IPS-11a (cell line): Measurements from ENCODE around the gene INPP5A.
"Not testable (repeated sequence)": the region's sequence is repeated elsewhere in the genome, so short reads cannot be mapped to it uniquely, and the experiment has no call there.

ENCODE experiments used
- H3K4me3 ChIP-seq: one replicate; pipeline ENCODE4 v1.5.1; 2013; ENCODE audit warnings: low read depth, low read length, control low read depth

Gene INPP5A

DNA sequence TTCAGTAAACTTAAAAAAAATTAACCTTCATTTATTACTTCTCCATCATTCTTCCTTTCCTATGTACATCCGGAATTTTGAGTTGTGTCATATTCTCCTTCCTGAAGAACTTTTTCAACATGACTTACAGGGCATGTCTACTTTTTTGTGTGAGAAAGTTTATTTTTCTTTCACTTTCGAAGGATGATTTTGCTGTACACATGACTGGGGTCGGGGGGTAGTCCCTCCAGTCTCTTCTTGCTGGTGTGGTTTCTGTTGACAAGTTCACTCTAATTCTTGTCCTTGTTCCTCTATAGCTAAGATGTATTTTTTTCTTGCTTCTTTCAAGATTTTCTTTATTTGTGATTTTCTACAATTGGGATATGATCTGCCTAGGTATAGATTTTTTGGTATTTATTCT, 55.8 kb downstream of the INPP5A start:
- H3K4me3 ChIP-seq = no peak overlapping the region

DNA sequence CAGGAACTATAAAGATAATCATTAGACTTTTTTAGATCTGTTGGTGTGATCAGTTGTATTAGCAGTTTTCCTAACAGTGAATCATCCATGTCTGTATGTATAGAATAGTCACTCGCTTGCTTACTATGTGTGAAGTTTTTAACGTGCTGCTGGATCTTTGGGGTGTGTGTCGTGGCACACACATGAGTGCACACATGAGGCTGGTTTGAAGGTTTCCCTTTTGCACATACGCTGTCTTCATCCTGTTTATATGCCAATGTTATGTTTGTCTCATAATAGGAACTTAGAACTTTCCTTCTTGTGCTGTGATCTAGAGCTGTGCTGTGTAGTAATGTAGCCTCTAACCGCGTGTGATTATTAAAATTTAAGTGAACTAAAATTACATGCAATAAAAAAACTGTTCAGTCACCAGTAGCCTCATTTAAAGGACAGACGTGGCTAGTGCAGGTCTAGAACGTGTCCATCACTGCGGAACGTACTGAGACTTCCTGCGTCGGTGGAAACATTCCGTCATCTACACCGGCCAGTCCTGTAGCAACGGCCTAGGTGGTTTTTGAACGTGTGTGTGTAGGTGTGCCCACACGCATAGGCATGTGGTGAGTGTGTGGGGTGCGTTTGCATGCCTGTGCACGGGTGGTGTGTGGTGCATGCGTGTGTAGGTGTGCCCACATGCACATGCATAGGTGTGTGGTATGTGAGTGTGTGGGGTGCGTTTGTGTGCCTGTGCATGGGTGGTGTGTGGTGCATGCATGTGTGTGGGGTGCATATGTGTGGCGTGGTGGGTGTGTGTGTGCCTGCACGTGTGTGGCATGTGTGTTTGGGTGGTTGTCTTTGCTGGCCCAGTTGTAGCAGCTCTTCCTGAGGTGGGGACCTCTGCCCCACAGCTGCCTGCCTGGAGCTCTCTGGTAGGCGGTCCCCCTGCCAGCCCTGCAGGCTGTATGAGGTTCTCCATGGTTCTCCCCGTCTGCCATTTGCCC, 56.6 kb downstream of the INPP5A start:
- no peak overlapping the region for H3K4me3 ChIP-seq

DNA sequence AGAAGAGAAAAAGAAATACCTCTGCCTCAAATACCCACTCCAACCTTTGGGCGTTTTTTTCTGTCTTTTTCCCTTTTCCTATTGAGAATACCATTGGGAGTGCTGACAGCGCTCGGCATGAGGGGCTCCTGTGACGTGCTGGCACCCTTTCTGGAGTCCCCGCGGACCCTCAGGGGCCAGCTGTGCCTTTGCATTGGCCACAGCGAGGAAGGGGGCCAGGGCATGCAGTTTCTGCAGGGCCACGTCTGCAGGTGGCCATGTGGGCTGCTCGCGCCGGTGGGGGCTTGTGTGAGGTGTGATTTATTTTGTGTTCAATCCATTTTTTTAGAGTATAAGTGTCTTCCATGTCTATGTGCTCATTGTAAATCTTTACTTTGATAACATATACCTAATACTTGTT, 57.4 kb downstream of the INPP5A start:
- H3K4me3 ChIP-seq = no peak overlapping the region

DNA sequence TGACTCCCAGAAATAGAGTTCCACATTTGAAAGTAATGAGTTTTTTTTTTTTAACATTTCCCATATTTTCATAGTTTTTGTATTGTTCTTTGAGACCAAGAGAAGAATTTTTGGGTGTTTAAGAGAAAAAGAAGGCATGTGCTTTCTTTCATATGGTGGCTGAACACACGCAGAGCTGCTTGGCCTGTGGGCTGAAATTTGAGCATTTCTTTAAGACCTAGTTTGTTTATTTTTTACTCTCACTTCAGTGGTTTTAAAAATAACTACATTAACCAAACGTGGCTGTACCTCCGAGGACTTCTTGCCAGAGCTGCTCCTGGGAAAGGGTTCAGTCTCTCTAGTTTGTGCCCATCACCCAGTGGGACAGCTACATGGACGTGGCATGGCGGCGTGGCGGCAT, 58.3 kb downstream of the INPP5A start:
- no peak overlapping the region for H3K4me3 ChIP-seq

DNA sequence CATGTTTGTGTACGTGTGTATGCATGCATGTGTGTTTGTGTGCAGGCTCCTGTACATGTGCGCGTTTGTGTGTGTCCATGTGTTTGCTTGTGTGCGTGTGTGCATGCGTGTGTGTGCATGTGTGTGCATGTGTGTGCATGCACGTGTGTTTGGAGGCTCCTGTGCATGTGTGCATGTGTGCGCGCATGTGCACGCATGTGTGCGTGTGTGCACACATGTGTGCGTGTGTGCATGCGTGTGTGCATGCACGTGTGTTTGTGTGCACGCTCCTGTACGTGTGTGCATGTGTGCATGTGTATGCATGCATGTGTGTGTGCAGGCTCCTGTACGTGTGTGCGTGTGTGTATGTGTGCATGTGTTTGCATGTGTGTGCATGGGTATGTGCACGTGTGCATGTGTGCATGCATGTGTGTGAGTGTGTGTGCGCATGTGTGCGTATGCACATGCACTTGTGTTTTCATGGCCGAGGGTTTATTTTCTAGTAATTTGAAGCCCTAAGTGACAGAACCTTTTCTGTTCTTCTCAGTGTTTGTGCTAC, 59.2 kb downstream of the INPP5A start:
- H3K4me3 ChIP-seq = no peak overlapping the region

DNA sequence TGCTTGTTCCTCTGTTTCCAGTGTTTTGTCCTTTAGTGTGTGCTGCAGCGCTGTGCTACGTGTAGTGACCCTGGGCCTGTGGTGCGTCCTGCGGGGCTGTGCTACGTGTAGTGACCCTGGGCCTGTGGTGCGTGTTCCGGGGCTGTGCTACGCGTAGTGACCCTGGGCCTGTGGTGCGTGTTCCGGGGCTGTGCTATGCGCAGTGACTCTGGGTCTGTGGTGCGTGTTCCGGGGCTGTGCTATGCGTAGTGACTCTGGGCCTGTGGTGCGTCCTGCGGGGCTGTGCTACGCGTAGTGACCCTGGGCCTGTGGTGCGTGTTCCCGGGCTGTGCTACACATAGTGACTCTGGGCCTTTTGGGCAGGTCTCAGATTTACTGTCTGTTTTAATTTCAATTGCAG, 60.1 kb downstream of the INPP5A start:
- no peak overlapping the region for H3K4me3 ChIP-seq

DNA sequence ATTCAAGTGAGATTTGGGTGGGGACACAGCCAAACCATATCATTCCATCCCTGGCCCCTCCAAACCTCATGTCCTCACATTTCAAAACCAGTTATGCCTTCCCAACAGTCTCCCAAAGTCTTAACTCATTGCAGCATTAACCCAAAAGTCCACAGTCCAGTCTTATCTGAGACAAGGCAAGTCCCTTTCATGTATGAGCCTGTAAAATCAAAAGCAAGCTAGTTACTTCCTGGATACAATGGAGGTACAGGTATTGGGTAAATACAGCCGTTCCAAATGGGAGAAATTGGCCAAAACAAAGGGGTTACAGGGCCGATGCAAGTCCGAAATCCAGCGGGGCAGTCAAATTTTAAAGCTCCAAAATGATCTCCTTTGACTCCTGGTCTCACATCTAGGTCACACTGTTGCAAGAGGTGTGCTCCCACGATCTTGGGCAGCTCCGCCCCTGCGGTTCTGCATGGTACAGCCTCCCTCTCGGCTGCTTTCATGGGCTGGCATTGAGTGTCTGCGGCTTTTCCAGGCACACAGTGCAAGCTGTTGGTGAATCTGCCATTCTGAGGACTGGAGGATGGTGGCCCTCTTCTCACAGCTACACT, 61.5 kb downstream of the INPP5A start:
- H3K4me3 ChIP-seq = not testable (repeated sequence)

DNA sequence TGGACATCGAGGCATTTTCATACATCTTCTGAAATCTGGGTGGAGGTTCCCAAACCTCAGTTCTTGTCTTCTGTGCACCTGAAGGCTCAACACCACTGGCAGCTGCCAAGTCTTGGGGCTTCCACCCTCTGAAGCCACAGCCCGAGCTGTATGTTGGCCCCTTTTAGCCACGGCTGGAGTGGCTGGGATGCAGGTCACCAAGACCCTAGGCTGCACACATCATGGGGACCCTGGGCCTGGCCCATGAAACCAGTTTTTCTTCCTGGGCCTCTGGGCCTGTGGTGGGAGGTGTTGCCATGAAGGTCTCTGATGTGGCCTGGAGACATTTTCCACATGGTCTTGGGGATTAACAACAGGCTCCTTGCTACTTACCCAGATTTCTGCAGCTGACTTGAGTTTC, 62.1 kb downstream of the INPP5A start:
- H3K4me3 ChIP-seq = no peak overlapping the region

DNA sequence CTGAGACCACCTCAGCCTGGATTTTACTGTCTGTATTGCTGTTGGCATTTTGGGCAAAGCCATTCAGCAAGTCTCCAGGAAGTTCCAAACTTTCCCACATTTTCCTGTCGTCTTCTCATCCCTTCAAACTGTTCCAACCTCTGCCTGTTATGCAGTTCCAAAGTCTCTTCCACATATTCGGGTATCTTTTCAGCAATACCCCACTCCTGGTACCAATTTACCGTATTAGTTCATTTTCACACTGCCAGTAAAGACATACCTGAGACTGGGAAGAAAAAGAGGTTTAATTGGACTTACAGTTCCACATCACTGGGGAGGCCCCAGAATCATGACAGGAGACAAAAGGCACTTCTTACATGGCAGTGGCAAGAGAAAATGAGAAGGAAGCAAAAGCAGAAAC, 62.8 kb downstream of the INPP5A start:
- no peak overlapping the region for H3K4me3 ChIP-seq

DNA sequence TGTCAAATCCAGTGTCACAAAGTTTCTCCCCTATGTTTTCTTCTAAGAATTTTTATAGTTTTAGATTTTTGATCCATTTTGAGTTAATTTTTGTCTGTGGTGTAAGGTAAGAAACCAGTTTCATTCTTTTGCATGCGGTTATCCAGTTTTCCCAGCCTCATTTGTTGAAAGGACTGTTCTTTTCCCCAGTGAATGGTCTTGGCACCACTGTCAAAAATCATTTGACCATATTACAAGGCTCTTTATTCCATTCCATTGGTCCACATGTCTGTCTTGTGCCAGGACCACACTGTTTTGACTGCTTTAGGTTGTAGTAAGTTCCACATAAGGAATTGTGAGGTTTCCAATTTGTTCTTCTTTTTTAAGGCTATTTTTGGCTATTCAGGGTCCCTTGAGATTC, 64.0 kb downstream of the INPP5A start:
- no peak overlapping the region for H3K4me3 ChIP-seq

DNA sequence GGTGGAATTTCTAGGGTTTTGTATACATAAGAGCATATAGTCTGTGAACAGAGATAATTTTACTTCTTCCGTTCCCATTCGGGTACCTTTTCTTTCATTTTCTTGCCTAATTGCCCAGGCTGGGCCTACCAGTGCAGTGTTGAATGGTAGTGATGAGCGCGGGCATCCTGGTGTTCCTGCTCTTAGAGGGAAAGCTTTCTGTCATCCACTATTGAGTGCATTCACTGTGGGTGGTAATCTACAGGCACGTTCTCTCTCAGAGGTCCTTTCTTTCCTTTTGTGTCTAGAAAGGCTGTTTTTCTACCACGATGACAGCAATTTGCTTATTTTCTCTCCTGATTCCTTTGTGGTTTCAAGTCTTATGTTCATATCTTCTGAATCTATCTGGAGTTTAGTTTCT, 65.0 kb downstream of the INPP5A start:
- no peak overlapping the region for H3K4me3 ChIP-seq

DNA sequence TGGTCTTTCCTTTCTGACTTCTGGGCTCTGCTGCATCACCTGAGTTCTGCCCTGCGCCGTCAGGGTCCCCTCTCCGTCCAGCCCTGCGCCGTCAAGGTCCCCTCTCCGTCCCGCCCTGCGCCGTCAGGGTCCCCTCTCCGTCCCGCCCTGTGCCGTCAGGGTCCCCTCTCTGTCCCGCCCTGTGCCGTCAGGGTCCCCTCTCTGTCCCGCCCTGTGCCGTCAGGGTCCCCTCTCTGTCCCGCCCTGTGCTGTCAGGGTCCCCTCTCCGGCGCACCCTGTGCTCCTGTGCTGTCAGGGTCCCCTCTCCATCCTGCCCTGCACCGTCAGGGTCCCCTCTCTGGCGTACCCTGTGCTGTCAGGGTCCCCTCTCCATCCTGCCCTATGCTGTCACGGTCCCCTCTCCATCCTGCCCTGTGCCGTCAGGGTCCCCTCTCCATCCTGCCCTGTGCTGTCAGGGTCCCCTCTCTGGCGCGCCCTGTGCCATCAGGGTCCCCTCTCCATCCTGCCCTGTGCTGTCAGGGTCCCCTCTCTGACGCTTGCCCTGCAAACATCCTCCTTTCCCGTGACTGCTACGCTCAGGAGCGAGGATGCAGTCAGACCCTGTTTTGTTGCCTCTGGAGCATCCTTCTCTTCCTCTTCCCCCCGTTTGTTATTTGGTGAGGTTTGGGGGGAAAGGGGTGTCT, 66.4 kb downstream of the INPP5A start:
- no peak overlapping the region for H3K4me3 ChIP-seq

DNA sequence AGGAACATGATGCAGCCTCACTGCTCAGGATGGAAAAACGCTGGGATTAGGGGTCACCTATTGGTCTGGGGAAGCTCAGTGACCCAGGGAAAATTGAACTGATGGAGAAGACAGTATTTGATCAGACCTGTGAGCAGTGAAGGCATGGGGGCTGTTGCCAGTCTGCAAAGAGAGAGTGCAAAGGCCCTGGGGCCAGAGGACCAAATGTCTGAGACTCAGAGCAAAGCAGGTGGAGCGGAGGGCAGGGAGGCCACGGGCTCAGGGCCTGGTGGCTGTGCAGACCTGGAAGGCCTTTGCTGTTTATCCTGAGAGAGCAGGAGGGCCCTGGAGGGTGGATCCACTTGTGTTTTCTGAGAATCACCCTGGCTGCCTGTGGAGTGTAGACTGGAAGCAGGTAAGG, 67.1 kb downstream of the INPP5A start:
- H3K4me3 ChIP-seq = no peak overlapping the region

DNA sequence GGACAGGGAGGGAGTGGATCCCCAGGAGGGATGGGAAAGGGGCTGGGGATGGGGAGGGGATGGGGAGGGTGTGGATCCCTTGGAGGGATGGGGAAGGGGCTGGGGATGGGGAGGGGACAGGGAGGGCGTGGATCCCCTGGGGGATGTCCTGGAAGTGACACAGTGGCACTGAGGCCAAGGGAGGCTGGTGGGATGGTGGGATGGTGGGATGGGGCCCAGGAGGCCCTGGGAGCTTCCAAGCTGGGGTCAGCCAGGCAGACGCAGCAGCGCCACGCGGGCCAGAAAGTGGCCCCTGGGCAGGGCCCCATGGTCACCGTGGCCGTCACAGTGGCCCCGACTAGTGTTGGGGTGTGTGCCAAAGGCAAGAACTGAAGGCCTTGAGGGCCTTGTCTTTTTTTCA, 67.8 kb downstream of the INPP5A start:
- no peak overlapping the region for H3K4me3 ChIP-seq

DNA sequence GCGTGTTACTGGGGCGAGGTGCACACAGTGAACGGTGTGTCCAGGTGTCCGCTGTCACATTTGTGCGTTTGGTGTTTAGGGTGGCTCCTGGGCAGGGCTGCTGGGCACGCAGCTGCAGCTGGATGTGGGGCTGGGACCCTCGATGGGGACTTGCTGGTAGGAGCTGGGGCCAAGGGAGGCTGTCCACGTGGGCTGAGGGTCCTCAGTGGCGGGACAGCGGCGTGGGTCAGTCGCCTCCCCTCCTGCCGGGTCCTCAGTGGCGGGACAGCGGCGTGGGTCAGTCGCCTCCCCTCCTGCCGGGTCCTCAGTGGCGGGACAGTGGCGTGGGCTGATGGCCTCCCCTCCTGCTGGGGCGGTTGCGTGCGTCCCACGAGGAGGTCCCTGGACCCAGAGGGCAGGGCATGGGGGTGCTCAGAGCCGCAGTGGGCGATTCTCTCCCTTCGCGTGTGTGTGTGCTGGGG, 68.5 kb downstream of the INPP5A start:
- H3K4me3 ChIP-seq = no peak overlapping the region

DNA sequence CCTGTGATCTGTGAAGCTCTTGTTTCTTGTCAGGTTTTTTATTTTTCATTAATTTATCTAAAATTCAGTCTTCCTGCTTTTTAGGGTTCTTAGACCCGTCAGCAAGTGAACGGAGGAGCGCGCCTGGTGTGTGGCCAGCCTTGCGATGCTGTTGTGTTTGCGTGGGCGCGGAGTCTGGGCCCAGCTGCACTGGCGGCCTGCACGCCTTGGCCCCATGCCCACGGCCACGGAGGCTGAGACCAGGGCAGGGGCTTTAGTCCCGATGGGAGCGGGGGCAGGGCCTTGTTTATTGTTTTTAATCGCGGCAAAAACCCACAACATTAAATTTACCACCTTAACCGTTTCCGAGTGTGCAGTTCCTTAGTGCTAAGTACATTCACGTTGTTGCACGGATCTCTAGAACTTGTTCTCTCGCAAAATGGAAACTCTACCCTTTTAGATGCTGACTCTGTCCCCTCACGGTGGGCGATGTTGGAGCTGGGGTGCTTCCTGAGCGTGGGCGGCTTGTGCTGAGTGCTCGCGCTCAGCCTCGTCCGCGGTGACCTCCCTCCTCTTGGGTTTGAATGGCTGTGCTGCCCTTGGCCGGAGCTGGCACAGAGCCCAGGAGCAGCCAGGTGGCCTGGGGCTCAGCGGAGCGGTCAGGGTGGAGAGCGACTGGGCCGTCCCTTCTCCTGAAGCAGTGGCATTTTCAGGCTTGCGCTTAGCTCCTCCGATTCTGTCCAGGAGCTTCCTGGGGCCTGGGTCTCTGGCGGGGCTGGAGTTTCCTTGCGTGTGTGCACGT, 69.1 kb downstream of the INPP5A start:
- no peak overlapping the region for H3K4me3 ChIP-seq

DNA sequence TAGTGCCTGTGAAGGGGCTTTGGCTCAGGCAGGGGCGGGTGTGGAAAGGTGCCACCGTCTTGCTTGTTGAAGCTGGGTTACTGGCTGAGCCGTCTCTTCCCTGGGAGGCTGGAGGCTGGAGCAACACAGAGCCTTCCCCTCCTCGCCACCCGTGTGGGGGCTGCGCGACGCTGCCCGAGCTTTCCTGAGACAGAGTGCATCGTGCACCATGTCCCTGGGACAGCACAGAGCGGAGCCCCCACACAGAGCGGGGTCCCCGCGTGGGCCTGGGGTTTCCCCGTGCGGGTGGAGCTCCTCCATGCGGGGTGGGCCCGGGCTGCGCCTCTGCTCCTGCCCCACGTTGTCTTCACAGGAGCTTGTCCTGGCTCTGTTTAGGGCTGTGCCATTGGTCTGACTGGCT, 69.9 kb downstream of the INPP5A start:
- no peak overlapping the region for H3K4me3 ChIP-seq

DNA sequence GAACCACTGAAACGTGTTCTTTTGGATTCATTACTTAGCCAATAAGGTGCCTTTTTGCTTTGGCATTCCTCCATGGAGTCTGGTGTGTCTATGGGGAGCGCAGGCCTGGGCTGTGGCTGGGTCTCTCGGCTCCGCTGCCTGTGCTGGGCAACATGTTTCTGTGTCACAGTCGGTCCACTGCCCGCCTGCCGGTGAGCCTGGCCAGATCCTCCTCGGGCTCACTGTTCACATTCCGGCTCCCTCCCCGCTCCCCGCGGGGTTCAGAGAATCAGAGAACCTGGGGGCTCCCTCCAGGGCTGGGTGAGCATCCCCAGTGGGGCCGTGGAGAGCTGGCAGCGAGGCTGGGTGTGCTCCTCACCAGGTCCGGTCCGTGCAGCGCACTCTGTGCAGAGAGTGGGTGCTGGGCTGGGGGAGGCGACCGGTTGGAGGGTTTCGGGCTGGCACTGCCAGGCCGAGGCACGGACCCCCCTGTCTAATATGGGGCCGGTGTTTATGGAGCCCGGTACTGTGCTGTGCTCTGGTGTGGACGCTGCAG, 70.4 kb downstream of the INPP5A start:
- H3K4me3 ChIP-seq = no peak overlapping the region

DNA sequence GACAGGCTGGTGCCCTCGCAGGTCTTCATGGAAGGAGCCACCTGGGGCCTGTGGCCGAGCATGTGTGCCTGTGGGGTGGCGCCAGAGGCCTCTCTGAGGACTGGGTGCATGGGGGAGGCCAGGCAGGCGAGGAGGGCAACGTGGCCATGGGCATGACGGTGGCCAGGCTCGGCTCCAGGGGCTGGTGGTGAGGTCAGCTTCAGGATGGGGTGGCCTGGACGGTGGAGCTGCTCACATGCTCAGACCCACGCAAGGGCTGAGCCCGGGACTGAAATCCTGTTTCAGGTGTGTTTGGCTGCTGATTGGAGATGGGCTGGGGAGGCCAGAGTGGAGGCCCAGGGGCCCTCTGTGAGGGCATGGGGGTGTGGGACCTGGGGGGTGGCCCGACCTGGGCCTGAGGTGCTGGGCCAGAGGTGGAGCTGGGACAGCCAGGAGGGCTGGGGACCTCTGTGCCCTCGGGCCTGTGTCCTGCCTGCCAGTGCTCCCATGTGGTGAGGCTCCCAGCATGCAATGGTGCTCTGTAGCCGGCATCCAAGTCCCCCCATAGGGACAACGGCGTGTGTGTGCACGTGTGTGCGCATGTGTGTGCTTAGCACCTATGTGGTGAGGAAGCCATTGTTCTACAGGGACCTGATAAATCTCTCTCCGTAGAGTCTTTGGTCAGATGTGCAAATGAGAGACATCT, 71.1 kb downstream of the INPP5A start:
- H3K4me3 ChIP-seq = no peak overlapping the region

DNA sequence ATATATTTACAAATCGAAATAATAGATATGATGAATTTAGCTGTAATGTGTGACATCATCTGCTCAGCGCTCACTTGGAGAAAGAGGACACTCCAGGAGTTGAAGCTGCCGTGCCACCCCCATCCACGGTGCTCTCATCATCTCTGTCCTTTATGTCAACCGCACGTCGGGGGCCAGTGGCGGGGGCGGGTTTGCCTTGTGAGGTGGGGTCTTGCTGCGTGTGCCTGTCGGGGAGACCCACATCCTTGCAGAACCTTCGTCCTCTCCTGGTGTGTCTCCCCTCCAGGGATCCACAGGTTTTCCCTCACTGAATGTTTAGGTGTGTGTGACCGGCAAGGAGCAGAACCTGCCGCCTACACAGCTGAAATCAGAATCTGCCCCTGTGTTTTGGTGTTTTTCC, 71.6 kb downstream of the INPP5A start:
- H3K4me3 ChIP-seq = no peak overlapping the region
